IPS-20b (cell line): ENCODE measurements around the gene KCNIP4.
"Not testable (repeated sequence)": the region's sequence is repeated elsewhere in the genome, so short reads cannot be mapped to it uniquely, and the experiment has no call there.

Experiments used
- H3K27ac ChIP-seq: one replicate; pipeline ENCODE4 v1.5.1; 2013; ENCODE audit warnings: low read length
- H3K27me3 ChIP-seq: 2 replicates; pipeline ENCODE4 v1.6.1; 2013; ENCODE audit warnings: mild to moderate bottlenecking, low read length, inconsistent platforms; ENCODE audit not compliant: insufficient read depth
- H3K36me3 ChIP-seq: 2 replicates; pipeline ENCODE4 v1.6.1; 2013; ENCODE audit warnings: low read depth, mild to moderate bottlenecking, inconsistent platforms, low read length, moderate library complexity; ENCODE audit not compliant: insufficient read depth
- H3K4me1 ChIP-seq: 2 replicates; pipeline ENCODE4 v1.6.1; 2013; ENCODE audit warnings: mild to moderate bottlenecking, control low read depth, inconsistent platforms, low read length, moderate library complexity; ENCODE audit not compliant: insufficient read depth
- H3K4me3 ChIP-seq: 2 replicates; pipeline ENCODE4 v1.5.1; 2013; ENCODE audit warnings: mild to moderate bottlenecking, low read length, inconsistent platforms
- H3K9ac ChIP-seq: 2 replicates; pipeline ENCODE4 v1.6.1; 2013; ENCODE audit warnings: low read depth, mild to moderate bottlenecking, inconsistent platforms, low read length, moderate library complexity
- H3K9me3 ChIP-seq: 2 replicates; pipeline ENCODE4 v1.6.1; 2013; ENCODE audit warnings: mild to moderate bottlenecking, low read depth, low read length, inconsistent platforms; ENCODE audit not compliant: insufficient read depth

KCNIP4 gene

GRCh38 chr4:20746000-20746399 lies 1202.6 kb downstream of the KCNIP4 start:
- not testable (repeated sequence) for H3K4me1 ChIP-seq, H3K9ac ChIP-seq, H3K9me3 ChIP-seq, H3K27ac ChIP-seq, H3K27me3 ChIP-seq, H3K36me3 ChIP-seq, H3K4me3 ChIP-seq

GRCh38 chr4:20735931-20736330 lies 1212.6 kb downstream of the KCNIP4 start:
- Histone ChIP-seq H3K9me3 (peaks cover 43% of the 10 kb centered on the region), H3K4me3 (no peak overlapping the region), H3K36me3 (peaks cover 61% of the 10 kb centered on the region), H3K27me3 (no peaks in the 10 kb centered on the region), H3K9ac (no peak overlapping the region), H3K27ac (no peak overlapping the region), H3K4me1 (no peaks in the 10 kb centered on the region)

GRCh38 chr4:20724915-20725314 lies 1223.7 kb downstream of the KCNIP4 start:
- no peaks in the 10 kb centered on the region for H3K27me3 ChIP-seq
- 0 out of 2 replicates have a peak, but pooled peaks cover 4% of the 10 kb centered on the region for H3K4me1 ChIP-seq
- no peak overlapping the region for H3K4me3 ChIP-seq
- no peak overlapping the region for H3K27ac ChIP-seq
- H3K9me3 ChIP-seq = peaks cover 30% of the 10 kb centered on the region
- peaks cover 74% of the 10 kb centered on the region for H3K36me3 ChIP-seq
- no peak overlapping the region for H3K9ac ChIP-seq

- Histone ChIP-seq H3K27me3 (no peaks in the 10 kb centered on the region), H3K4me3 (no peak overlapping the region), H3K36me3 (peaks cover 62% of the 10 kb centered on the region), H3K9me3 (peaks cover 30% of the 10 kb centered on the region), H3K9ac (no peak overlapping the region), H3K27ac (no peak overlapping the region), H3K4me1 (0 out of 2 replicates have a peak, but pooled peaks cover 4% of the 10 kb centered on the region)
Observed at GRCh38 chr4:20723463-20723862, 1225.1 kb downstream of the KCNIP4 start.

GRCh38 chr4:20723019-20723418 lies 1225.6 kb downstream of the KCNIP4 start:
- no peak overlapping the region for H3K4me3 ChIP-seq
- H3K36me3 ChIP-seq = peaks cover 58% of the 10 kb centered on the region
- H3K9ac ChIP-seq = no peak overlapping the region
- 0 out of 2 replicates have a peak, but pooled peaks cover 4% of the 10 kb centered on the region for H3K4me1 ChIP-seq
- H3K27ac ChIP-seq = no peak overlapping the region
- H3K9me3 ChIP-seq = peaks cover 30% of the 10 kb centered on the region
- no peaks in the 10 kb centered on the region for H3K27me3 ChIP-seq

- Histone ChIP-seq H3K4me1 (no peaks in the 10 kb centered on the region), H3K27me3 (no peaks in the 10 kb centered on the region), H3K4me3 (no peak overlapping the region), H3K9me3 (no peaks in the 10 kb centered on the region), H3K9ac (no peak overlapping the region), H3K36me3 (peaks cover 65% of the 10 kb centered on the region), H3K27ac (no peak overlapping the region)
Observed at GRCh38 chr4:20711335-20711734, 1237.2 kb downstream of the KCNIP4 start.

GRCh38 chr4:20700007-20700761 lies 1248.4 kb downstream of the KCNIP4 start, which contains the start of gene PACRGL:
PACRGL (plus strand) TSS chr4:20700458; CDS start chr4:20704482, 4,024 bp downstream.
- peak within 1 kb of the TSS; percentile 82; the same call in 1 of the 2 replicates for H3K9ac ChIP-seq
- peak within 1 kb of the TSS; percentile 73 for H3K4me3 ChIP-seq
- H3K27me3 ChIP-seq = no peaks in the 10 kb centered on the region
- H3K36me3 ChIP-seq = peaks cover 11% of the 10 kb centered on the region
- no peak within 1 kb of the TSS for H3K27ac ChIP-seq
- no peaks in the 10 kb centered on the region for H3K9me3 ChIP-seq
- peaks cover 10% of the 10 kb centered on the region; the same call in 1 of the 2 replicates for H3K4me1 ChIP-seq

GRCh38 chr4:20698820-20699219 lies 1249.8 kb downstream of the KCNIP4 start:
- Histone ChIP-seq H3K27me3 (no peaks in the 10 kb centered on the region), H3K36me3 (no peaks in the 10 kb centered on the region; the same call in 1 of the 2 replicates), H3K27ac (no peak overlapping the region), H3K9me3 (no peaks in the 10 kb centered on the region), H3K4me3 (no peak overlapping the region), H3K9ac (no peak overlapping the region), H3K4me1 (peaks cover 10% of the 10 kb centered on the region; the same call in 1 of the 2 replicates)

GRCh38 chr4:20698382-20698781 lies 1250.2 kb downstream of the KCNIP4 start:
- Histone ChIP-seq H3K4me3 (no peak overlapping the region), H3K4me1 (peaks cover 10% of the 10 kb centered on the region; the same call in 1 of the 2 replicates), H3K9ac (no peak overlapping the region), H3K9me3 (no peaks in the 10 kb centered on the region), H3K27ac (no peak overlapping the region), H3K36me3 (no peaks in the 10 kb centered on the region), H3K27me3 (no peaks in the 10 kb centered on the region)

GRCh38 chr4:20696815-20697214 lies 1251.8 kb downstream of the KCNIP4 start:
- H3K9ac ChIP-seq = no peak overlapping the region
- H3K9me3 ChIP-seq = no peaks in the 10 kb centered on the region
- peaks cover 10% of the 10 kb centered on the region; the same call in 1 of the 2 replicates for H3K4me1 ChIP-seq
- H3K27me3 ChIP-seq = no peaks in the 10 kb centered on the region
- H3K4me3 ChIP-seq = no peak overlapping the region
- no peaks in the 10 kb centered on the region for H3K36me3 ChIP-seq
- no peak overlapping the region for H3K27ac ChIP-seq

GRCh38 chr4:20687864-20688263 lies 1260.7 kb downstream of the KCNIP4 start:
- H3K27ac ChIP-seq = no peak overlapping the region
- H3K4me3 ChIP-seq = no peak overlapping the region

More at GRCh38 chr4:20687864-20688263, 1260.7 kb downstream of the KCNIP4 start:
- no peaks in the 10 kb centered on the region for H3K27me3 ChIP-seq
- no peaks in the 10 kb centered on the region for H3K36me3 ChIP-seq
- H3K9ac ChIP-seq = no peak overlapping the region
- no peaks in the 10 kb centered on the region for H3K4me1 ChIP-seq
- no peaks in the 10 kb centered on the region for H3K9me3 ChIP-seq
